Activated naive CD4-positive, alpha-beta T cell treated with anti-CD3 and anti-CD28 coated beads, Interleukin-2, amount 50 U/mL, for 72 hours (primary cell): ENCODE data around the gene HEXD. TPM values are rescaled to one million over a fixed set of nuclear protein-coding genes. Genes with fewer than 3 reads are reported as not detected.
"Not testable (repeated sequence)": the region's sequence is repeated elsewhere in the genome, so short reads cannot be mapped to it uniquely, and the experiment has no call there.

Experiments used
- ATAC-seq, 2 donors: fragments of 150-1000 bp; cut with Tn5 transposase; 2 replicates each; pipeline ENCODE4 v1.10.0; 2021; ENCODE audit warnings: mild to moderate bottlenecking in 2 of 2, moderate library complexity in 2 of 2
- DNase-seq, 2 donors: peaks; one replicate each; pipeline ENCODE4 v3.0.0; 2021 to 2022; ENCODE audit warnings: low spot score in 2 of 2
- H3K27ac Mint-ChIP-seq, 2 donors: one replicate each; pipeline ENCODE4 v1.8.0; 2022; ENCODE audit warnings: mild to moderate bottlenecking in 2 of 2, mixed read lengths in 2 of 2
- H3K36me3 Mint-ChIP-seq, 2 donors: one replicate each; pipeline ENCODE4 v1.8.0; 2022; ENCODE audit warnings: mixed read lengths in 2 of 2
- H3K9me3 Mint-ChIP-seq, 2 donors: one replicate each; pipeline ENCODE4 v1.8.0; 2022; ENCODE audit warnings: mixed read lengths in 2 of 2
- total RNA-seq, 2 donors: library from RNA; stranded (reverse); gene quantifications; one replicate each; pipeline ENCODE4 v1.2.3, GENCODE V29; 2022

The HEXD gene
- 10 to 100 TPM; 16.2 to 33.6 TPM for total RNA-seq

DNA sequence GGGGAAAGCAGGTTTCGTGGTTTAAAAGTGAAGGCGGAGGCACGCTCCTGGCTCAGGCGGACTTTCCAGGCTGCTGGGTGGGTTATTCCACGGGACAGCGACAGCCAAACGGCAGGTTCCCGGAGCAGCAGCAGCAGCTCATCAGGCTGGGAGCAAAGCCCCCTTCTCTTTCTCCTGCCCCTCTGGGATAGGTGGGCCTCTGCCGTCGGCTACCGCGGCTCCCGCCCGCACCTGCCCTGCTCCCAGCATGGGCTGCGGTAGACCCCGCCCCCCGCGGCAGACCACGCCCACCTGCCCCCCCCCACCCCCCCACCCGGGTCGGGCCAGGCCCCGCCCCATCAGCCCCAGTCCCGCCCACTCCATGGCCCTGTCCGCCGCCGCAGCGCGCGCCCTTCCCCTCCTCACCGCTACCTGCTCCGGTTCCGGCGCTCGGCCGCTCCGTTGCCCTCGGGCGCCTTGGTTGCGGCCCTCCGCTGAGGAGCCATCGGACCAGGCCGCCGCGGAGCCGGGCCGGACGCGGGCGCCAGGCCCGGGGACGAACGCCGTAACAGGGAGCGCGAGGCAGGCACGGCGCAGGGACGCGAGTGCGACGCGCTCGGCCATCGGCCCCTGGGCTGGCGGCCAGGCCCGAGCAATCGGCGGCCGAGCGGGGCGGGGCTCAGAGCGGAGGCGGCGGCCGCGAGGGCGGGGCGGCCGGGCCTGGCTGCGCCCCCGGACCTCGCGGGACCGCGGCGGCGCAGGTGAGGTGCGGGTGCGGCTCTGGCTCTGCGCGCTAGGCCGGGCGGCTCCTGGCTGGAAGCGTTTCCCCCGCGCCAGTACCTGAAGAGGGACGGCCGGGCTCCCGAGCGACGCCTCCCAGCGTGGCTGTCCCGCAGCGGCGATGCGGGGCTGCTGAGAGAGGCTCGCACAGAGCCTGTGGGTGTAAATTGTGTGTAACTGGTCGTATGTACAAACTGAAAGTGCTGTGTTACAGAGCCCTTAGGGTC, at the start of gene HEXD, which contains the start of gene OGFOD3:
TSS of gene HEXD (plus strand) at position 347 of the 986 bp plus-strand sequence. CDS start 1,453 bp downstream, outside the sequence.
TSS of gene OGFOD3 (minus strand) at position 586 of the 986 bp plus-strand sequence. CDS start at position 485, 101 bp downstream.
- DNase-seq (peak; percentile 91 to 93), ATAC-seq (peak; percentile 87 to 91)
- H3K9me3 Mint-ChIP-seq = no peaks in the 10 kb centered on the region
- peak within 1 kb of the TSS; percentile 22 to 55 for H3K27ac Mint-ChIP-seq
- H3K36me3 Mint-ChIP-seq = peaks cover 15 to 17% of the 10 kb centered on the region in 2 donors

- H3K27ac Mint-ChIP-seq = no peak overlapping the region
- DNase-seq (no peak), ATAC-seq (no peak)
- H3K9me3 Mint-ChIP-seq = no peaks in the 10 kb centered on the region
- no peaks in the 10 kb centered on the region for H3K36me3 Mint-ChIP-seq
These were observed 48.9 kb upstream of the HEXD start for GRCh38 chr17:82369211-82369610.

- no peaks in the 10 kb centered on the region for H3K36me3 Mint-ChIP-seq
- ATAC-seq = peak; percentile 56 to 59
- H3K9me3 Mint-ChIP-seq = no peaks in the 10 kb centered on the region
- no peak for DNase-seq
- no peak overlapping the region for H3K27ac Mint-ChIP-seq
These were observed 47.4 kb upstream of the HEXD start for GRCh38 chr17:82370471-82371332.

DNA sequence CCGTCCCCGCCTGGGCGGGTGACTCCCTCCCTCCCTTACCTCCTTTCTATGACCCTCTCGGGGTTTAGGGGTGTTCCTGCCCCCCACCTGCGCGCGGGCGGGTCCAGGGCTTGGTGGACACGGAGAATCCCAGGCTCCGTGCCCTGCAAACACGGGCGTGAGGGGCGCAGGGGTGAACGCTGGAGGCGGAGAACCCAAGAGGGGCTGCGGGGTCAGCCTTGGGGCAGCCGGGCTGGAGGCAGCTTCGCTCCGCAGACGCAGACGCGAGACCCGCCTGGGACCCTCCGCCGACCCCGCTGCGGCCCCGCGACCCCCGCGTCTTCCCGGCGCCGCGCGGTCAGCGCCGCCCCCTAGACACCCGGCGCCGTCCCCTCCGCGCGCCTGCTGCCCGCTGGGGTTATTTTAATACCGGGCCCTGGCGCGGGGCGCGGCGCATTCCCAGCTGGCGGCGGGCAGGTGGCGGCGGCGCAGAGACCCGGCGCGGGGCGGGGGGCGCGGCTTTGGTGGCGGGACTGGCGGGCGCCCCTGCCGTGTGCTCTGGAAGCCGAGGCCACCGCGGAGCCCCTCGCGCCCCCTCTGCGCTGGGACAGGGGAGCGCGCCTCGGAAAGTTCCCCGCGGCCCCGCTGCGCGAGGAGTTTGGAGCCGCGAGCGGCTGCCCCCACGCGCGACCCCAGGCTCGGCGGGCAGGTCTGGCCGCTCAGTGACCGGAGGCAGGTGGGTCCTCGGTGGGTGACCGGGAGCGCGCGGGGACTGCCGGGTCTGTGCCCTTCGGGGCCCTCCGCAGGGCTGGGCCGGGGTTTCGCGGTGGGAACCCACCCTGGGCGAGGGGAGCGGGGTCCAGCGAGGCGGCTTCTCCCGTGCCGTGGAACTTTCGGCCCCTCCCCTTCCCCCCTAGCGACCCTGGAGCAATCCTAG, 46.6 kb upstream of the HEXD start, which contains the start of gene UTS2R:
TSS of gene UTS2R (plus strand) at position 433 of the 916 bp plus-strand sequence. CDS start 2,560 bp downstream, outside the sequence.
- ATAC-seq = no peak
- H3K9me3 Mint-ChIP-seq = no peaks in the 10 kb centered on the region
- no peaks in the 10 kb centered on the region for H3K36me3 Mint-ChIP-seq
- H3K27ac Mint-ChIP-seq = no peak within 1 kb of the TSS
- no peak for DNase-seq

- DNase-seq (no peak), ATAC-seq (no peak)
- Mint-ChIP-seq H3K9me3 (no peaks in the 10 kb centered on the region), H3K27ac (no peak overlapping the region), H3K36me3 (no peaks in the 10 kb centered on the region)
These were observed 45.7 kb upstream of the HEXD start for GRCh38 chr17:82372249-82373071.

DNA sequence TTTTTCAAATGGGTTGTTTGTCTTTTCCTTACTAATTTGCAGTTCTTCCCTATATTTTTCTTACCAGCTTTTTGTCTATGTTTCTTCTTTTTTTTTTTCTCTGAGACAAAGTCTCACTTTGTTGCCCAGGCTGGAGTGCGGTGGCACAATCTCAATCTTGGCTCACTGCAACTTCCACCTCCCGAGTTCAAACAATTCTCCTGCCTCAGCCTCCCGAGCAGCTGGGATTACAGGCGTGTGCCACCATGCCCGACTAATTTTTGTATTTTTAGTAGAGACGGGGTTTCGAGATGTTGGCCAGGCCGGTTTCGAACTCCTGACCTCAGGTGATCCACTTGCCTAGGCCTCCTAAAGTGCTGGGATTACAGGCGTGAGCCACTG, 45.1 kb upstream of the HEXD start:
- peak overlapping the region in 1 of 2 donors; percentile 48 for H3K27ac Mint-ChIP-seq
- ATAC-seq, DNase-seq, H3K36me3 Mint-ChIP-seq, H3K9me3 Mint-ChIP-seq: not testable (repeated sequence)

- ATAC-seq (no peak), DNase-seq (no peak)
- Mint-ChIP-seq H3K9me3 (no peaks in the 10 kb centered on the region), H3K27ac (no peak overlapping the region), H3K36me3 (no peaks in the 10 kb centered on the region)
These were observed 44.2 kb upstream of the HEXD start for GRCh38 chr17:82373731-82374625.

- peak in 1 of 2 donors; percentile 10 for ATAC-seq
- no peak overlapping the region for H3K27ac Mint-ChIP-seq
These were observed 43.4 kb upstream of the HEXD start for GRCh38 chr17:82374626-82375331.

GRCh38 chr17:82375359-82376041, 42.6 kb upstream of the HEXD start:
- ATAC-seq (no peak), DNase-seq (no peak)
- H3K9me3 Mint-ChIP-seq = no peaks in the 10 kb centered on the region
- H3K36me3 Mint-ChIP-seq = no peaks in the 10 kb centered on the region
- no peak overlapping the region for H3K27ac Mint-ChIP-seq

More at GRCh38 chr17:82374626-82375331, 43.4 kb upstream of the HEXD start:
- no peak for DNase-seq
- H3K36me3 Mint-ChIP-seq = no peaks in the 10 kb centered on the region
- H3K9me3 Mint-ChIP-seq = no peaks in the 10 kb centered on the region

- no peak for ATAC-seq
- Mint-ChIP-seq H3K36me3 (no peaks in the 10 kb centered on the region), H3K9me3 (no peaks in the 10 kb centered on the region), H3K27ac (no peak overlapping the region)
- no peak for DNase-seq
These were observed 42.0 kb upstream of the HEXD start for GRCh38 chr17:82376042-82376730.

DNA sequence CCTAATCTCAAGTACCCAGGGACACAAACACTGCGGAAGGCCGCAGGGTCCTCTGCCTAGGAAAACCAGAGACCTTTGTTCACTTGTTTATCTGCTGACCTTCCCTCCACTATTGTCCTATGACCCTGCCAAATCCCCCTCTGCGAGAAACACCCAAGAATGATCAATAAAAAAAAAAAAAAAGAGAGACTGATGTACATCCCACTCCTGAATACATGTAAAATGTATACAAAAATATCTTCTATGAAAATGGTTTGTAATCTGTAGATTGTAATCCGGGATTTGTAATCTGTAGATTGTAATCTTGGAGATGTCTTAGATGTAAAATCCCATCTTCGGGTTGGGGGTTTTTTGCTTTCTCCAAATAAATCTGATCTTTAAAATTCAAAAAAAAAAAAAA, 40.9 kb upstream of the HEXD start:
- not testable (repeated sequence) for H3K9me3 Mint-ChIP-seq, DNase-seq, ATAC-seq, H3K27ac Mint-ChIP-seq, H3K36me3 Mint-ChIP-seq

- DNase-seq (no peak), ATAC-seq (no peak)
- Mint-ChIP-seq H3K9me3 (no peaks in the 10 kb centered on the region), H3K36me3 (no peaks in the 10 kb centered on the region), H3K27ac (no peak overlapping the region)
These were observed 40.0 kb upstream of the HEXD start for GRCh38 chr17:82377924-82378740.
